Neuron (in vitro differentiated cells): Measurements from ENCODE around the gene MAEA.
"Not testable (repeated sequence)": the region's sequence is repeated elsewhere in the genome, so short reads cannot be mapped to it uniquely, and the experiment has no call there.

Experiments used
- H2AFZ ChIP-seq: one replicate; pipeline ENCODE4 v1.6.1; 2013; ENCODE audit warnings: low read depth, mild to moderate bottlenecking, inconsistent platforms, low read length, moderate library complexity
- H3K27me3 ChIP-seq: one replicate; pipeline ENCODE4 v1.6.1; 2013; ENCODE audit warnings: low read length; ENCODE audit not compliant: insufficient read depth
- H3K36me3 ChIP-seq: one replicate; pipeline ENCODE4 v1.6.1; 2013; ENCODE audit warnings: low read length; ENCODE audit not compliant: insufficient read depth
- H3K4me1 ChIP-seq: one replicate; pipeline ENCODE4 v1.6.1; 2013; ENCODE audit warnings: low read length; ENCODE audit not compliant: insufficient read depth
- H3K4me3 ChIP-seq: 2 replicates; pipeline ENCODE4 v1.5.1; 2013; ENCODE audit warnings: mild to moderate bottlenecking, low read length, moderate library complexity
- H3K9me3 ChIP-seq: one replicate; pipeline ENCODE4 v1.6.1; 2013; ENCODE audit warnings: low read length

Gene MAEA

DNA sequence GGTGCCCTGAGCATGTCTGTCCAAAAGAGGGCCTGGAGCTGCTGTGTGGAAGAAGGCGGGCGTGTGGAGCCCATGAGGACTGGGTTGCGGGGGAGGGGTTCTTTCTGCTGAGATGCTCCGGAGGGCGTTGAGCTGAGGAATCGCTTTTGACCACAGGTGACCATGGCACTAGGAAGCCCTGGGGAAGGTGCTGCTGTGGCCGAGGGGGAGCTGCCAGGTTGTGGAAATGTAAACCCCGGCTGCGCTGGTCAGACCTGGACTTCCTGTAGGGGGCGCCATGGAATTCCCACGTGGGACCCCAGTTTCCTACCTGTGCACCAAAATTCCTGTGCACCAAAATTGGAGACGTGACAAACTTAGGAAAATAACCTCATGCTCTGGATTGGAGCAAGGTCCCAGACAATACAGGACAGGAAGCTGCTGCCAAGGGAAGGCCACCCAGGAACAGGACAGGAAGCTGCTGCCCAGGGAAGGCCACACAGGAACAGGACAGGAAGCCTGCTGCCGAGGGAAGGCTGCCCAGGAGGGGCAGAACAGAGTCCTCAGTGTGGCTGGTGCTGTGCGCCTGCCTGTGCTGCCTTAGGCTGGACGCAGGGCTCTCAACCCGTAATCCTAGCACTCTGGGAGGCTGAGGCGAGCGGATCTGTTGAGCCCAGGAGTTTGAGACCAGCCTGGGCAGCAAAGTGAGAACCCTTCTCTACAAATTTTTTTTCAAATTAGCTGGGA is 29.0 kb downstream of the MAEA start:
- Histone ChIP-seq H3K4me1 (no peaks in the 10 kb centered on the region), H3K9me3 (peaks cover 22% of the 10 kb centered on the region), H3K27me3 (no peaks in the 10 kb centered on the region), H3K36me3 (peaks cover 65% of the 10 kb centered on the region), H2AFZ (no peak overlapping the region), H3K4me3 (no peak overlapping the region)

DNA sequence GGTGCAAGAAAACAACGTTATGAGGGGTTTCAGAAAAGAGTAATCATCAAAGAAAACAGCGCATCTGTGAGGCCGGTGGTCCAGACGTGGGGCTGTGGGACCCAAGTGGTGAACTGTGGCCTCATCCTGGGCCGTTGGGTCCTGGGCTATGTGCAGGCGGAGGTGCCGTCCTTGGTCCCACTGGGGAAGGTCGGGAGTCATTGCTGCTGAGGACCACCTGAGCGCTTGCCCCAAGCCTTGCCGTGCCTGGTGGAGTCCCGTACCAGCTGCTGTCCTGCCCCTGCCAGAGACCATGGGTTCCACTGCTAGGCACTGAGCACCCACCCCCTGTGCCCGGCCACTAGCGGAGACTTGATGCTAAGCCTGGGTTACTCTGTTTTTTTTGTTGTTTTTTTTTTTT is 31.8 kb downstream of the MAEA start:
- no peaks in the 10 kb centered on the region for H3K4me1 ChIP-seq
- H3K4me3 ChIP-seq: no peak overlapping the region
- H2AFZ ChIP-seq: no peak overlapping the region
- peaks cover 66% of the 10 kb centered on the region for H3K36me3 ChIP-seq
- peaks cover 13% of the 10 kb centered on the region for H3K9me3 ChIP-seq
- H3K27me3 ChIP-seq: no peaks in the 10 kb centered on the region

DNA sequence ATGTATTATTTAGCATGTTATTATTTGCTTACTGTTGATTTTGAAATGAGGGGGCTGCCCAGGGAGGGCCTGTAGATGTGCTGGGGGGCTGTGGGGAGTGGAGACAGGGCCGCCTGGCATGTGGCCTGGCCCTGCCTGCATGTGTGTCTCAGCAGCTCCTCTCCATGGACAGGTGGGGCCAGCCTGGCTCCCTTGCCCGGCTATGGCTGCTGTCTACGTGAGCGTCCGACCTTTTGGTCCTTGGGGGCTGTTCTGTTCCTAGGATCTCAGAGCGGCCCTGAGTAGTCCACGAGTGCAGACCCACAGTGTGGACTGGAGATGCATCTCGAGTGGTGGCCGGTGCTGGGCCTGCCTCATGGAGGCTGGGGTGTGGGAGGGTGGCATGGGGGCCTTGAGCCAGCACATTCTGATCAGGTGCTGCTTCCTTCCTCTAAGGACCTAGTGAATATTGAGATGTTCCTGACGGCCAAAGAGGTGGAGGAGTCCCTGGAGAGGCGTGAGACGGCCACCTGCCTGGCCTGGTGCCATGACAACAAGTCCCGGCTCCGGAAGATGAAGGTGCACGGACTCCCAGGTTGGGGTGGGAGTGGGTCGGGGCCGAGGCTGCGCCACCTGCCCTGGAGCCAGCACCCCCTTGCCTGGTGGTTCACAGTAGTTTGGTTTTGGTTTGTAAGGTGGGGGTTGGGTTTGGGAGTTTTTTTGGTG is 32.4 kb downstream of the MAEA start:
- no peak overlapping the region for H2AFZ ChIP-seq
- no peaks in the 10 kb centered on the region for H3K27me3 ChIP-seq
- H3K9me3 ChIP-seq: peaks cover 13% of the 10 kb centered on the region
- no peaks in the 10 kb centered on the region for H3K4me1 ChIP-seq
- H3K4me3 ChIP-seq: no peak overlapping the region
- H3K36me3 ChIP-seq: peaks cover 68% of the 10 kb centered on the region

DNA sequence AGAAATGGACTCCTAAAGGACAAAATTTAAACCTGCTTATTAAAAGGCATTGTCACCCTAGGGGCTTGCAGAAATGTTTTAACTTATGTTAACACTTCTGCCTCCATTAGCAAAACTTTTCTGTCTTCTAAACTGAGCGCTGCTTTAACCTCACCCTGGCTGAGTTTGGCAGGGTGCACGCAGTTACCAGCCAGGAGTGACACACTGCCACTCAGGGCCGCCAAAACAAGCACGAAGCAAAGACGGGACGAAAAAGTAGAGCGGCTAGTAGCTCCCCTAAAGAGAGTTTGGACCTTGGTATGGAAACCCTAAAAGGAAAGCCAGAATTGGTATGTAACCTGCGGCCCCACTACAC is 33.6 kb downstream of the MAEA start:
- no peaks in the 10 kb centered on the region for H3K27me3 ChIP-seq
- H2AFZ ChIP-seq: no peak overlapping the region
- no peak overlapping the region for H3K4me3 ChIP-seq
- H3K9me3 ChIP-seq: peaks cover 9% of the 10 kb centered on the region
- H3K36me3 ChIP-seq: peaks cover 65% of the 10 kb centered on the region
- H3K4me1 ChIP-seq: no peaks in the 10 kb centered on the region

DNA sequence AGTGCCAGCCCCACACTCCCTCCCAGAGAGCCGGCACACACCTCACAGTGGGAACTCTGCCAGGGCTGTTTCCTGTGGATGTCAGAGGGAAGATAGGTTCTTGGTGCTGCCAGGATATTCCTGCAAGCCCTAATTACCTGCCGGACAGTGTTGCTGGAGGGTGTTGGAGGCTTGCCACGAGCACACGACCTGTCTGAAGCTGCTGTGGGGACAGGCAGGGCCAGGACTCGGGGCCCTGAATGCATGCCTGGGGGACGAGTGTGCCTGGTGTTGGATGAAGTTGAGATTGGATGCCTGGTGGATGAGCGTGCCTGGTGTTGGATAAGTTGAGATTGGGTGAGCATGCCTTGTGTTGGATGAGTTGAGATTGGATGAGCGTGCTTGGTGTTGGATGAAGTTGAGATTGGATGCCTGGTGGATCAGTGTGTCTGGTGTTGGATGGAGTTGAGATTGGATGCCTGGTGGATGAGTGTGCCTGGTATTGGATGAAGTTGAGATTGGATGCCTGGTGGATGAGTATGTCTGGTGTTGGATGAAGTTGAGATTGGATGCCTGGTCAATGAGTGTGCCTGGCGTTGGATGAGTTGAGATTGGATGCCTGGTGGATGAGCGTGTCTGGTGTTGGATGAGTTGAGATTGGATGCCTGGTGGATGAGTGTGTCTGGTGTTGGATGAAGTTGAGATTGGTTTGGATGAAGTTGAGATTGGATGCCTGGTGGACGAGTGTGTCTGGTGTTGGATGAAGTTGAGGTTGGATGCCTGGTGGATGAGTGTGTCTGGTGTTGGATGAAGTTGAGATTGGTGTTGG is 34.1 kb downstream of the MAEA start:
- H3K36me3 ChIP-seq: peaks cover 64% of the 10 kb centered on the region

DNA sequence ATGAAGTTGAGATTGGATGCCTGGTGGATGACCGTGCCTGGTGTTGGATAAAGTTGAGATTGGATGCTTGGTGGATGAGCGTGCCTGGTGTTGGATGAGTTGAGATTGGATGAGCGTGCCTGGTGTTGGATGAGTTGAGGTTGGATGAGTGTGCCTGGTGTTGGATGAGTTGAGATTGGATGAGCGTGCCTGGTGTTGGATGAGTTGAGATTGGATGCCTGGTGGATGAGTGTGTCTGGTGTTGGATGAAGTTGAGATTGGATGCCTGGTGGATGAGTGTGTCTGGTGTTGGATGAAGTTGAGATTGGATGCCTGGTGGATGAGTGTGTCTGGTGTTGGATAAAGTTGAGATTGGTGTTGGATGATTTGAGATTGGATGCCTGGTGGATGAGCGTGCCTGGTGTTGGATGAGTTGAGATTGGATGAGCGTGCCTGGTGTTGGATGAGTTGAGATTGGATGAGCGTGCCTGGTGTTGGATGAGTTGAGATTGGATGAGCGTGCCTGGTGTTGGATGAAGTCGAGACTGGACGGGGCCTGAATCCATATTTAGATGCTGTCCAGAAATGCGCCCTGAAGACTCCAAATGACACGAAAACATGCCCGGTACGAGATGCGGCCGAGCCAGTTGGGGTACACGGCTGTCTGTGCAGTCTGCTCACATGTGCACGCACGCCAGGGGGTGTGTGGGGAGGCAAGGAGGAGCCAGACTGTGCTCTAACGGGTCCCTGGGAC is 34.9 kb downstream of the MAEA start:
- H3K36me3 ChIP-seq: peaks cover 62% of the 10 kb centered on the region
- H3K27me3 ChIP-seq, H3K9me3 ChIP-seq, H3K4me1 ChIP-seq, H2AFZ ChIP-seq, H3K4me3 ChIP-seq: not testable (repeated sequence)

More for the DNA sequence above, 34.1 kb downstream of the MAEA start:
- Histone ChIP-seq H3K4me3 (no peak overlapping the region), H3K4me1 (no peaks in the 10 kb centered on the region), H2AFZ (no peak overlapping the region), H3K9me3 (peaks cover 4% of the 10 kb centered on the region), H3K27me3 (no peaks in the 10 kb centered on the region)

DNA sequence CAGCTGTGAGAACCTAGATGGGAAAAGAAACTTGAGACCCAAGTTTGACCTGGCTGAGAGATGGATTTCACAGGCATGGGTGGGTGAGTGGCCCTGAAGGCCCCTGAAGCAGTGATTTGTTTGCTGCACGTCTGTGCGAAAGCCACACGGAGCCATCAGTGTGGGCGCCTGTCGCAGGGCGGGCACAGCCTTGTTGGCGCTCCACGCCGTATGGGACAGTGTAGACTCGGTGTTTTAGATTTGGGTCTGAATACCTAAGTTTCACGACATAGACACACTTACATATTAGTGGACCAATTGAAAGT is 35.4 kb downstream of the MAEA start:
- no peak overlapping the region for H2AFZ ChIP-seq
- H3K27me3 ChIP-seq: no peaks in the 10 kb centered on the region
- peaks cover 3% of the 10 kb centered on the region for H3K9me3 ChIP-seq
- no peaks in the 10 kb centered on the region for H3K4me1 ChIP-seq
- peaks cover 65% of the 10 kb centered on the region for H3K36me3 ChIP-seq
- H3K4me3 ChIP-seq: no peak overlapping the region

DNA sequence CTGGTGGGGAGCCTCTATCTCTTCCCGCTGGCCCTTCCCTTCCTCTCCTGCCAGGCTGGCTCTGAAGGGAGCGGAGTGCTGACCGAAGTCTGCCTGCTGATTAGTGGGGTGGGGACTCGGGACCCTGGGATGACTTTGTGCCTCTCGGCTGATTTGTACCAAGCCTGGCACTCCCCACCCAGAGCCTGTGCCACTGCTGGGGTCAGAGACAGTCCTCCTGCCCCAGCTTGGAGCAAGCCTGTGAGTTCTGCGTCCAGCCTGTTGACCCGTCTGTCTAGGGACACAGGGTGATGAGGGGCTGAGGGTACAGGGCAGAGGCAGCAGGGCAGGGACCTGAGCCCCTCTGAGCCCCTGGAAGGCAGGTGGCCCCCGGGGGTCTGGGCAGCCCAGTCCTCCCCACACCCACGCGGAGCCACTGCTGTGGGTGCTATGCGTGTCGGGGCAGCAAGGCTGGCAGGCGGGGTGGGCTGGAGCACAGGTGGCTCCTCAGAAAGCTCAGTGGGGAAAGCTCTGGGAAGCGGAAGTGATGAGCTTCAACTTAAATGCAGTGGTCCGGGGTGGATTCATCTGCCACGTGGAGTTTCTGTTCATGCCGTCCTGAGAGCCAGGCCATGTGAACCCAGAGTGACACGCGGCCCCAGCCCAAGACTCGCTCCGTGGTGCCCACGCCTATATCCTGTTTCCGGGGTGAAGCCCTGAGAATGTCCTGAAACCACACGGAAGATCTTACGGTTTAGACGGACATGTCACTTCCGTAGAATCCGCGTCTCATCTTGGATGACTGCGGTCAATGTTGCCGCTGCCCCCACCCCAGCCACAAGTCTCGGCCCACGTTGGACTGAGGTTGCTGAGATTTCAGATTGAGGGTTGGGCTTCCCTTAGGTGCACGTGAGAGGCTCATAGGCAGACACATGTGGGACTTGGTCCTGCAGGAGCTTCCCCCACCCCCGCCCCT is 36.3 kb downstream of the MAEA start:
- H3K4me3 ChIP-seq: no peak overlapping the region
- no peaks in the 10 kb centered on the region for H3K4me1 ChIP-seq
- H2AFZ ChIP-seq: no peak overlapping the region
- H3K36me3 ChIP-seq: peaks cover 66% of the 10 kb centered on the region
- peaks cover 3% of the 10 kb centered on the region for H3K9me3 ChIP-seq
- H3K27me3 ChIP-seq: no peaks in the 10 kb centered on the region

DNA sequence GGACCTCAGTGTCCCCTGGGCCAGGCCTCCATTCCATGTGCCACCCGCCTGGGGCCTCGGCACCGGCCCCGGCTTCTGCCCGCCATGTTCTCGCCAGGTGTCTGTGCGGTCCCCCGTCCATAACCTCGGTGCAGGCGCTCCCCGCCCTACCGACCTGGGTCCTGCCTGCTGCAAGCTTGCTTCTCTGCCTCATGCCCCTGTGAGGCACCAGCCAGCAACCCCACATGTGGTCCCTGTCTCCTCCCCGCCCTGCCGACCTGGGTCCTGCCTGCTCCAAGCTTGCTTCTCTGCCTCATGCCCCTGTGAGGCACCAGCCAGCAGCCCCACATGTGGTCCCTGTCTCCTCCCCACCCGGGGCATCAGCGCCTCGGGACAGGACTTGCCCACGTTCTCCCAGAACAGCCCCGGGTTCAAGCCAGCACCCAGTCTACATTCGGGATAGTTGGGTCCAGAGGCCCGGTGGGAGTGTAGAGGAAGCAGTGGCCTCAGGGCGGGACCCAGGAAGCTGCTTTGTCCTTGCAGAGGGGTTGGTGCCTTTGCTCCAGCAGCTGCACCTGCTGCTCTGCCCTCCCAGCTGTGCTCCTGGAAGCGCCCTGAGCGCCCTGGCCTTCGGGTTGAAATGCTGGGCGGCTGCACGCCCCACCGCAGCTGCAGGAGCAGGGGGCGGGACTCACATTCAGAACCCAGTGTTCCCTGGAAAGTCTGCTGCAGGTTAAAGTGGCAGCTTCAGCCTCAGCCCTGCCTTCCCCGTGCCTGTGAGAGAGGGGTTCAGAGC is 37.2 kb downstream of the MAEA start:
- H3K4me1 ChIP-seq: no peaks in the 10 kb centered on the region
- no peak overlapping the region for H3K4me3 ChIP-seq
- no peaks in the 10 kb centered on the region for H3K27me3 ChIP-seq
- peaks cover 3% of the 10 kb centered on the region for H3K9me3 ChIP-seq
- no peak overlapping the region for H2AFZ ChIP-seq
- H3K36me3 ChIP-seq: peaks cover 67% of the 10 kb centered on the region

DNA sequence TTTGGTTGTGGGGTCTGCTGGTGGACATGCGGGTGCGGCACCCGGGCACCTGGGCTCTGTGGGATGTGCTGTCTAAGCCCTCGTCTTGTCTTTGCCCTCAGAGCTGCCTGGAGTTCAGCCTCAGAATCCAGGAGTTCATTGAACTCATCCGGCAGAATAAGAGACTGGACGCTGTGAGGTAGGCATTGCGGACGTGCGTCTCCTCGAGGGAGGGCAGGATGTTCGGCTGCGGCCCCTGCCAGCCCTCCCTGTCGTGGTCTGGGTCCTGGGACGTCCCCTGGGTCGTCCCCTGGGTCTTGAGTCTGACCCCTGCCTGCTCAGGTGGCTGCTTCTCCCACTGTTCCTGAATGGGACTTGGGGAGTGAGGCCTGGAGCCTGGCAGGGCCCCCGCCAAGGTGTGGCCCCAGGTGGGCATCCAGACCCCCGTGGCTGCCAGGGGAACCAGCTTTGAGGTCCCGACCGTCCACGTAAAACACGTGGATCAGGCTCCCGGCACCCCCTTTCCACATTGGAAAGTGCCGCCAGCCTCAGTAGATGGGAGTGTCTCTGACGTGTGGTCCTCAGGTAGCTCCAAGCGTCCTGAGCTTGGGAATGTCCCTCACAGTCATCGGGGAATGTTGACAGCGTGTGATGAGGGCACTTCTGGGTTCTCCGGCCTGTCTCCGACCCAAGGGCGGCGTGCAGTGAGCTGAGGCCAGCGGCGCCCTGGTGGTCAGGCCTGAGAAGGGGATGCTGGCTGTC is 38.0 kb downstream of the MAEA start:
- Histone ChIP-seq H3K9me3 (no peaks in the 10 kb centered on the region), H3K4me1 (no peaks in the 10 kb centered on the region), H3K27me3 (no peaks in the 10 kb centered on the region), H2AFZ (no peak overlapping the region), H3K36me3 (peaks cover 65% of the 10 kb centered on the region), H3K4me3 (no peak overlapping the region)
